HG03196 (cell line): ENCODE measurements around the gene COBL.

Experiments
- ATAC-seq: cut with Tn5 transposase; IDR thresholded peaks from one replicate; pipeline ENCODE4 v1.9.1; 2021; ENCODE audit not compliant: unreplicated experiment

The COBL gene

DNA sequence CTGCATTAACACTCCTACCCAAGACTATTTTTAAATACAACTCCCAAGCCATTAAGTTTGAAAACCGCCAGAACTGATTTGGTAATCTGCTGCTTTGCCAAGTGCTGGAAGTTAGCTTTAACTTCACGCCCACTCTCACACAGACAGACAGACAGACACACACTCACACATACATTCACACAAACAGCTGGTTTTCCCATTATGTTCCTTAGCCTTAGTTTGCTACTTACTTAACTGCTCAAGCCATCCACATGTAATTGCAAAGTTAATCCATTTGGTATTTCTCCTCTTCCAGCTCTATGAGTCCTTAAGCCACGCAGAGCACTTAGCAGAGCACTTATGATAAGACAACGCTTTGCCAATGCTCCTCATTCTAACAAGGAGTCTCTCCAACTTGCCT lies 8.3 kb downstream of the COBL start:
- ATAC-seq = no peak

DNA sequence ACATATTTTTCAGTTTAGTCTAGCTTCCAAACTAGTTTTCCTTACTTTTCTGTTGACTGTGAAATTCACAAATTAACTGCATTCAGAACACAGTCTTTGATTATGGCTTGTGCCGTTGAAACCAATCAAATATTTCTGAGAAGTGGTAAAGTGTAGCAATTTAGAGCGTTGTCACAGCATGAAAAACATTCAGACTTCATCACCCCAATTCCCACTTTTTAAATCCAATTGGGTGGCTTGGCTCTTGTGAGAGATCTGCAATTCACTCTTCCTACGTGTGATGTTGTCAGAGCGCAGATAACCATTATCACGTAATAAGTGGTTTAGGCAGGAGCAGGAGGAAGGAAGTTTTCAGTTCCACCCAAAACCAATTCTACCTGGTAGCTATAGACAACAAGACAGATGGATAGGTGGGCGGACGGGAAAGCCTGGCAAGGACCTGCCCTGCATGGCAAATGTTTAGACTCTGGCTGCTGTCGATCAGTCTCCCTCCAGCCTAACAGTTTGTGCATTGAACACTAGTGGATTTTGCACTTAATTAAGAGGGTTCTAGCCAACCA lies 8.9 kb downstream of the COBL start:
- ATAC-seq = no peak

DNA sequence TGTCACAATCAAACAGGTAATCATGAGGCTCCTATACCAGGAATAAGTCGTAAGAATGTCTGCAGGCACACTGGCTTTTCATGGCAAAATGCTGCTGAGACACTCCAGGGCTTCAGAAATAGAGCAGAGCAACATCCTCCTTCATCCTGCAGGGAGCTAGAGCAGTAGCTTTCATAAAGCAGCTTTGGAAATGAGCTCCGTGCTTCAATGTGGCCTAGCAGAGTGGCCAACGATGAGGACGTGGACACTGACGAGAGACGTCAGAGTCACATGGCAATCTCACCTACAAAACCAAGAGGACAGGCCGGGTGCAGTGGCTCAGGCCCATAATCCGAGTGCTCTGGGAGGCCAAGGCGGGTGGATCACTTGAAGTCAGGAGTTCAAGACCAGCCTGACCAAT lies 9.8 kb downstream of the COBL start:
- no peak for ATAC-seq

DNA sequence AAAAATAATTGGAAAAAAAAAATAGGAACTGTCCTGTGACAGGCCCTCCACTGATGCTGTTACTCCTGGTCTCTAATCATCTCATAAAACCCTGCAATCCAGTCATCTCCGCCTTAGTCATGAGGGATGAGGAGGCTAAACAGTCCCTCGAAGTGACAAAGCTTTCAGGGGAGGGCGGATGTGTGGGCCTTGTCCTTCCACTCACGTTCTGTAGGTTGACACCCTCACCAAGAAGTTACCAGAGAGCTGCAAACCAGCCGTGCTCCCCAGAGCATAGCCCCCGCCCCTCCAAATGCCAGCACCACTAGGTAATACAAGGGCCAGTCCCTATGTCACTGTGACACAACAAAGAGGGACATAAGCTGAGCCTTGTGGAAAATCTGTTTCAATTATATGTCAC lies 11.9 kb downstream of the COBL start:
- ATAC-seq = no peak

DNA sequence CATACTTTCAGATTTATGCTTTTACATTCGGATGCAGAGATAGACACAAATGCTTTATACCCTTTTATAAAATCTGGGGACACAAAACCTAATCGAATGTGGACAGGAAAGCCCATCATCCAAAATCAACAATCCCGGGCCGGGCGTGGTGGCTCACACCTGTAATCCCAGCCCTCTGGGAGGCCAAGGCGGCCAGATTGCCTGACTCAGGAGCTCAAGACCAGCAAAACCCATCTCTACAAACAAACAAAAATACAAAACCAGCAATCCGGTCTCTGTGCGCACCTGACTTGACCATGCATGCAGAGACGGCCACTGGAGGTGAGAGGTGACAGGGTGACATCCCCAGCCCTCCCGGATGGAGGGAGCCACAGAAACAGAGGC lies 13.5 kb downstream of the COBL start:
- no peak for ATAC-seq

DNA sequence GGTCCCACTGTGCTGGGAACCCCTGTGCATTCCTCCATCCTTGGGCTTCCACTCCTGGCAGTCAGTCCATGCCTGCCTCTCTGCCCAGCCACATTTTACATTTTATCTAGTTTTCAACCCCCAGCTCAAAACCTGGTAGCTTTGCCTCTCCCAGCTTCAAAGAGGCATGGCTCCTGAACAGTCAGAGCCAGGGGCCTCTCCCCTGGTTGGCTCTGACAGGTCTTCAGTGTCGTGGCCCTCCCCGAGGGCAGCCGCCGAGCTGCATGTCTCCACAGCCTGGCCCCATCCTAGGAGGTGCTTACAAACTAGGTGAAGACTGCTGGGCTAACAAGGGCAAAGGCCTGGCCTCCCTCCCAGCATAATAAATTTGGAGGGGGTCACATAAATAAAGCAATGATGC lies 14.8 kb downstream of the COBL start:
- ATAC-seq = no peak

DNA sequence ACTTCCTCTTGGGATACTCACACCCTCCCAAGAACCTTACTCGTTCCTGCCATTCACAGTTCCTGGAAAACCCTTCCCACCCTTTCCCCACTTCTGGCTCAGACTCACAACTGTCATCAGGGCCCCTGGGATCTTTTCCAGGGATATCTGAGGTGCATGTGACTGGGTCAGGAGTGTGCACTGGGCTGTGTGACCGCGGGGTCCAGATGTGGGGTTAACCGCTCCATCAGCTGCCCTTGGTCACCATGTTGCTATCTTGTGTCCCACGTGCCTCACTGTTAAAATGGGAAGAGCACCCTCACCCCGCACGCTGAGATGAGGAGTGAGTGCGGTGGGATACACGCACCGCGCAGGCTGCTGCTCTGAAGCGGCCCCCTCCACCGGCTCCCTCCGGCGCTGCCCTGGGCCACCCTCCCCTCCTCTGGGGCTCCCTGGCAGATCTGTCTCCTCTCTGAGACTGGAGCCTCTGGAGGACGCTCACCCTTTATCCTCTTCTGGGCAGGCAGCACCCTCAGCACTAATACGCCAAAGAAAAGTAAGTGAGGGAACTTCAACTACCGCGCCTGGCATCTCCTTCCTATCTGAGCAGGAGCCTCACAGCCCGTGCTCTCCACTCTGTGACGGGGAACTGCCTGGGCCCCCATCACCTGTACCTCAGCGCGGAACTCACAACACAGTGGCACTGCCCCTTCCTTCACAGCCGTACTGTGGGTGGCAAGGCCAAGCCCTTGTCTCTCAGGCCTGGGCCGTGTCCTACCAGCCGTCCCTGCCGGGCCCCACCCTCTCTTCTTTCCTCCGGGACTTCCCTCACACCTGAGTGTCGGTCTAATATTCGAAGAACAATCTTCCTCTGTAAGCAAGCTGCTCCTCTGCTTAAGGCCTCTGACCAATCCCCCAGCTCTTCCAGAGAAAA lies 15.6 kb downstream of the COBL start:
- ATAC-seq = no peak

DNA sequence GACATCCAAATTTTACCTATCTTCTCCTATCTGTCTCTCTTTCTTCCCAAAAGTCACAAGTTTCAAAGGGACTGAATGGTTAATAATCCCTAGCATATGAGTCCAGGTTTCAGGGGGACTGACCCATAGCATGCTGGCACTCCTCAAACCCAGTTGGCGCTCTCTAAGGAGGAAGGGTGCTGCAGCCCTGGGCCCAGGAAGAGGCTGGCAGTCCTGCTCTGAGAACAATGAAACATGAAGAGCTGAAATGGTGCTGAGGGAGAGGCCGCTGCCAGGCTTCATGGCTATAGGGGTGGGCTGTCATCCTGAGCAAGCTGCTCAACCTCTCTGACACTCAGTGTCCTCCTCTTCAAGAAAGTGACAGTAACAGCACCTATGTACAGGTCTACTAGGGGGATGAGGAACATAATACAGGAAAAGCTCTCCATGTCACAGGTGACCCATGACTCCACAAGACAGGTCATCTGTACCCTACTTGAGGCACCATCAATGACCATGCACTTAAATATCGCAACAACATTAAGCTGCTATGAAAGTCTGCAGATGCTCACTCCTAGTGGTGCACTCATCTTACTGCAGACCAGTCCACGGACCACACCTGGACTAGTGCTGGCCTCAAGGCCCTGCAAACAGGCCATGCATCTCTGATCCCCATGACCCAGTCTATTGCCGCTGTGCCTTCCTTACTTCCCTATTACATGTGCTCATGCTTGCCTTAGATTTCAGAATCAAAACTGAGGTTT lies 17.0 kb downstream of the COBL start:
- no peak for ATAC-seq

DNA sequence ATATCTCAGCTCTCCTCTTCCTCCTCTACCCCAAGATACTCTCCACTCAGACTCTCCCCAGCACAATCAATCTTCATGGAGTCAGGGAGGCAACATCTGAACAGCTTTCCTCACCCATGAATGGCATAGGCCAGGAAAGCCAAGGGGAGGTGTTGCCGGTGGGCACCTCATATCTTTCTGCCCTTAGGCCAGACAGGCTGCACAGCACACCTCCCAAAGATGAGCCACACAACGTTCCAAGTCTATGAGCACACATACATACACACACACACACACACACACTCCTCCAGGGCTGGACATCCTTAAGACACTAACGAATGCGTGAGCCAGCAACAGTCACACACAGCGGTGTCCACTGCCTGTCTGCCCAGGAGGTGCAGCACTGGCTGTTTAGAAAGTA lies 17.7 kb downstream of the COBL start:
- no peak for ATAC-seq

DNA sequence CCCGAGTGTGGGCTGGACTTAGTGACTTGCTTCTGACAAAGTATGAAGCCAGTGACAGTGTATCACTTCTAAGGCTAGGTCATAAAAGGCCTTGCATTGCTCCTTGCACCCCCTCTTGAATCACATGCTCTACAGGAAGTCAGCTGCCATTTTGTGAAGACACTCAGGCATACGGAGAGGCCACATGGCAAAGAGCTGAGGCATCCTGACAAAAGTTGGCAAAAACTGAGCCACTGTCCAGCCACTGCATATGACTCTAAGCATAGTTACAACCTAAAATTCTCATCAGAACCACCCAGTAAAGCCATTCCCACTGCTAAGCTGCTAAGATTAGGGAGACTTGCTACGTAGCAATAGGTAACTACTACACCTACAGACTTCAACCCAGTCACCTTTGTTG lies 18.6 kb downstream of the COBL start:
- no peak for ATAC-seq

DNA sequence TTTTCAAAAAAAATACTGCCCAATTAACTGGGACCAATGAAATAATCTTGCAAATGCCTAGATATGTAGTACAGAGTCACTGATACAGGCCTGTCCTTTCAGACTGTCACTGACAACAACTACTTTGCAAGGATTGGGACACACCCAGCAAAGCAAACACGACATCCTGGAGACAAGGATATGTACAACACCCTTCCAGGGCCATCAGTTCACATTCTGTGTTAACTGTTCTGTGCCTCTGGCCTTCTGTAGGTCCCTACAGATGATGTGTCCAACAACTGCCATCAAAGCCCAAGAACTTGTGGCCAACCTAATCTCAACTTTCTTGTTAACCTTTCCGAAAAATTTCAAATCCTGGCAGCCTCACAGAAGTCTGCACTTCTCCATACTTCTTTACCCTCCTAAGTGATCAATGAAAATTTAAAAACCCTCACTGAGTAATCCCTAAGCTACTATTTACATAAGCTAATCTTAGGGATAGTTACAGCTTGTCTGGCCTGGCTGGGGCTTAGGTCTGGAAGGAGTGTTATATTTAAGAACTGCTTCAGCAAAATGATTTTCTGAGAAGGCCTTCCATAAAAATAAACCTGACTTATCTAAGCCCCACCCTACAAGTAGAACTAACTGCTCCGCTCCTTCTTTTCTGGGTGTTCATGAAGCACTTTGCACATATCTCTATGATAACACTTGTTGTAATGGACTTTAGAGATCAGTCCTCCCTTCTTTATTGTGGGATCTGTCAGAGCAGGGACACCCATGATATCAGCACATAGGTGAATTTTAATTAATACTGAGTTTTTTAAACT lies 21.0 kb downstream of the COBL start:
- ATAC-seq = no peak

DNA sequence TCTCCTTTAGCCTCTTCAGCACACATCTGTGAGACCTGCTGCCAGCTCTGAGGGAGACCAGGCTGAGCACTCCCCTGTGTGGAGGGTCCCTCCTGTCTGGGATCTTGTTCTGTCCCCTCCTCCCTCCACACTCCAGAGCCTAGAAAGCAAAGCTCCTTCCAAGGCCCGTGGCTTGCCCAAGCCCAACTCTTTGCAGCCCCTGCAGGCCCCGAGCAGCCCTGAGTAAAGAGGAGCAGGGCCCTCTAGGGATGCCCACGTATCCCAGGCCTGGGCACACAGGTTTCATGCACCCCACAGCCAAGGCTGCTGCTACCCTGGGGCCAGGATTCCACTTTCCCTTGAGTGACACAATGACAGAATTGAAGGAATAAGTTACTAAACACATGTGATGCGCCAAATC lies 24.0 kb downstream of the COBL start:
- ATAC-seq = no peak

DNA sequence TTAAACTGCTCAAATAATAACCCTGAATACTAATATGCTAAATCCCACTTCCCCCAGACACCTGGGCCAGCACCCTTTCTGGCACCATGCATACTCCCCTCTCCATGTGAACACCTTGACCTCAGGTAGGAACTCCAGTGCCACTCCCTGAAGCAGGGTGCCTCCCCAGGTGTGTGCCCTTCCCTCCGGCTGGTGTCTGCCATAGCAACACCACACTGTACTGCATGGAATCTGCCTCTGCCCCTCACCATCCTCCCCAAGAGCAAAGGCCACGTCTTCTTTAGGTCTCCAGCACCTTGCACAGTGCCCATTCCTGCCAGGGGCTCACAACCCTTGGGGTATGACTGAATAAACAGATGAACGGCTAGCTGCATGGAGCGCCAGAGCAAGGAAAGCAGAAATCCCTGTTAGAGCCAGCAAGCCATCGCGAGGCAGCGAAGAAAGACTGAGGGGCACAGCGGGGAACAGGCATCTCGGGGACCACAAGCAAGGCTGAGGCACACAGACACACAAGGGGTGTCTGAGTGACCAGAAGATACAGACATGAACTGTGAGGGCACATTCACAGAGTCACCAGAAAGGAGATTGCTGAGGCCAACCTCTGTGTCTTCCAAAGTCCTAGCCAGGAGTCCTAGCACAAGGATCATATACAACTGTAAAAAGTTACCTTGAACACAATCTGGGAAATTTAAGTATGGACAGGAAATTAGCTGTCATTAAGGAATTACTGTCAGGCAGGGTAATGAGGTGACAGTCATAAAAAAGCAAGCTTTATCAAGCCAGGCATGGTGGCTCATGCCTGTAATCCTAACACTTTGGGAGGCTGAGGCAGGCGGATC lies 25.7 kb downstream of the COBL start:
- no peak for ATAC-seq

DNA sequence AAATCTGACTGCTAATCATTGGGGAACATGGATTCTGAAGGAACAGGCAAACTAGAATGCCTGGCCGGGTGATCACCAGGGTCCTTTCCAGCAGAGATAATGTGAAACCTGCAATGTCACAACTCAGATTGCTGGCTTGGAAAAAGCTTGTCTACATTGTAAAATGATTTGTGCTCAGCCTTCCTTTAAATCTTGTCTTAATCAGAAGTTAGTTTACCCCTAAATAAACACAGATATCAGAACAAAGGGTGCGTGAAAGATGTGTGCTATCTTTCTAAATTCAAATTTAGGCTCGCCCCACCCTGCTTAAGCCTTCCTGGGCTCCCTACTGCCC lies 26.3 kb downstream of the COBL start:
- ATAC-seq = no peak

DNA sequence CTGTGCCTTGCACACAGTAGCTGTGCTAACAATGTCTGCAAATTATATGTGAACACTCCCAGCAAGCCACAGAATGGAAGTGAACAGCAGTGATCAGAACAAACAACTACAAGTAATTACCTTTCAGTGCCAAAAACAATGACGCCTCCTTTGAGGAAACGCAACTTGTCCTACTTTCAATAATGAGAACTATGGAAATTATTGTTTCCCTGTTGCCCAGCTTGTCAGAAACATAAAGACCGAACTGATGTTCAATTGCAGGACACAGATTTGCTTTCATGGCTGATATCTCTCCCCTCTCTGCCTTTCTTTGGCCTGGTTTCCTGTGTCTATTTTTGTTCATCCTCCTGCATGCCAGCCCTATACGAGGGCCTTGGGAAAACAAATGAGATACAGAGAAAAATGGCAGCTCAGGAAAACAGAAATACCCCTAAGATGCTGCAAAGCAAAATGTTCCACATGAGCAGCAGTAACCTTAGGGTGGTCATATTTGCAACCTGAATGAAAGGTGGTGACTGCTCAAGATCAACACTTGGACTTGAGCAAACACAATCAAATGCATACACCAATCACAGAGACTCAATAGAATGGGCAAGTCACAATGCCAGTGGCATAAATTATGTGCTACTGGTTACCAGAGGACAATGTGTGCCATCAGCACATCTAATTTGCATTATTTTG lies 26.8 kb downstream of the COBL start:
- ATAC-seq = no peak

DNA sequence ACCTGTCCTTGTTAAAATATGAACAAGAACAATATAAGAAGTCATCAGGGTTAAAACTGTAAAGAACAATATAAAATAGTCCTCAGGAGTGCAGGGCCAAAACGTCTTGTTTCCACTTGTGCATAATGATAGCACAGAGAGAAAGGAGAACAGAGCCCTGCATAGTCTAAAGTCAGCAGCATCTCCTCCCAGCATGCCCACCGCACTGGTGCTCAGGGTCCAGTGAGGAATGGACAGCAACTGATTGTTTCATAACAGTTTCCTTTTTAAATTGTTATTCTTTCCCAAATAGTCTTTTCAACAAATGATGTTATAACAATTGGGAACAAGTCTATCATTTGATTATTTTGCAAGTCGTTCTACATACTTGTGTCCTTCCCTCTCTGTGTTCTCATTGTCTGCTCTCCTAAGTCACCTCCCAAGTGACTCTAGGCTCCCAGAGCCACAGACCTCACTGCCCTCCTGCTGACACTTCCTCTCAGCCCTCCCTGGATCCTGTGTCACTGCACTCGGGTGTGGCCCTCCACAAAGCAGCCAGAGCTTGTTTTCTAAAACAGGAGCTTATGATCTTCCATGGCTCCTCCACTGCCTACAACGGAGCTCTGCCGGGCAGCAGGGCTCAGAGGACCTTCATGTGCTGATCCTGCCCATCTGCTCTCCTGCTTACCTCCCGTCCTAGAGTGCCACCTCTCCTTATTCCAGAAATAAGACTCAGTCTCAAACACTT lies 27.6 kb downstream of the COBL start:
- ATAC-seq = no peak

DNA sequence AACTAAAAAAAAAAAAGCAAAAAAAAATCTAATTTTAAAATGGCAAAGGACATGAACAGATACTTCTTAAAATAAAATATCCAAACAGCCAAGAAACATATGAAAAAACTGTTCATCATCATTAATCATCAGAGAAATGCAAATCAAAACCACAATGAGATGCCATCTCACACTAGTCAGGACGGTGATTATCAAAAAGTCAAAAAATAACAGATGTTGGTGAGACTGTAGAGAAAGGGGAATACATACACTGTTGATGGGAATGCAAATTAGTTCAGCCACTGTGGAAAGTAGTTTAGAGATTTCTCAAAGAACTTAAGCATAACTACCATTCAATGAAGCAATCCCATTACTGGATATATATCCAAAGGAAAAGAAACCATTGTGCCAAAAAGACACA lies 30.2 kb downstream of the COBL start:
- ATAC-seq = no peak

DNA sequence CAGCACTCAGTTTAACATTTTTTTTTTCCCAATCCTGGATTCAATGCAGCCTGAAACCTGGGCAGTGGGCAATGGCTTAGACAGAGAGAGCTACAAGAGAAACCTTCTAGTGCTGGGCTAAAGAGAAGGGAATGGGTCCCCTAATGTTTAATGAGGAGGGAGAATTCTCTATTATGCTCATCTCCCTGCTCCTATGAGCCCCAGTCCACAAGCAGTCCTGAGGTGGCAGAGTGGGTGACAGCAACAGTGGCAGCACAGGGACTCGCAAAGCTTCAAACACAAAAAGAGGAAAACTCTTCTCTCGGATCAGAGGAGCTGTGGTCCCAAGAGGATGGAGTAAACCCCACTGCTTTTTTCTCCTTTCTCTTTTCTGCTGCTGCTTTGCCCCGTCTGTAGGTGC lies 36.5 kb downstream of the COBL start:
- ATAC-seq = no peak

DNA sequence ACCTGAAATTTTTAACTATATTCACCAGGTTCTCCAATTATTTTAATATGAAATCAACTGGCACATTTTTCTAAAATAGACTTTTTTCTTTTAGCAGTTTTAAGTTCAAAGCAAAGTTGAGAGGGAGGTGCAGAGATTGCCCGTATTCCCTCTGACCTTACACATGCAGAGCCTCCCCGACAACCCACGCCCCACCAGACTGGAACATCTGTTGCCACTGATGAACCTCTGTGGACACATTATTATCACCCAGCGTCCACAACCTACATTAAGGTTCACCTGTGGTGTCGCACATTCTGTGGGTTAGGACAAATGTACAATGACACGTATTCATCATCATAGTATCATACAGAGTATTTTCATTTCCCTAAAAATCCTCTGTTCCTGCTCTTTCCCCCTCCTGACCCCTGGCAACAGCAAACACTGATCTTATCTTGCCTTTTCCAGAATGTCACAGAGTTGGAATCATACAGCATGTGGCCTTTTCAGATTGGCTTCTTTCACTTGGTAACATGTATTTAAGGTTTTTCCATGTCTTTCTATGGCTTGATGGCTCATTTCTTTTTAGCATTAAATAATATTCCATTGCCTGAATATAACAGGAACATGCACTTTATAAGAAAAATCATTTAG lies 37.1 kb downstream of the COBL start:
- ATAC-seq = no peak
